Measurements from ENCODE around the gene LCOR.

Gene LCOR

GRCh38 chr10:96984541-96985131, 152.5 kb downstream of the LCOR start:
- H3K27ac Mint-ChIP-seq = peak overlapping the region; percentile 94
- H3K4me1 Mint-ChIP-seq = peaks cover 15 to 39% of the 10 kb centered on the region in 2 donors
- ATAC-seq (replicated peaks) (peak; percentile 95 to 97), DNase-seq (peak; percentile 20)
- H3K4me3 Mint-ChIP-seq = peak overlapping the region; percentile 81 to 88
- H3K27me3 Mint-ChIP-seq = no peaks in the 10 kb centered on the region
- peaks cover 31 to 45% of the 10 kb centered on the region in 2 donors for H3K36me3 Mint-ChIP-seq
- H3K9me3 Mint-ChIP-seq = no peaks in the 10 kb centered on the region

- Mint-ChIP-seq H3K4me1 (peaks cover 17 to 39% of the 10 kb centered on the region in 2 donors), H3K9me3 (no peaks in the 10 kb centered on the region), H3K27ac (no peak overlapping the region), H3K27me3 (no peaks in the 10 kb centered on the region), H3K4me3 (no peak overlapping the region), H3K36me3 (peaks cover 27 to 41% of the 10 kb centered on the region in 2 donors)
- DNase-seq (no peak), ATAC-seq (replicated peaks) (no peak)
These were observed 154.2 kb downstream of the LCOR start for GRCh38 chr10:96986200-96986856.

- Mint-ChIP-seq H3K27ac (no peak overlapping the region), H3K36me3 (peaks cover 19 to 32% of the 10 kb centered on the region in 2 donors), H3K9me3 (no peaks in the 10 kb centered on the region), H3K4me1 (peaks cover 17 to 40% of the 10 kb centered on the region in 2 donors), H3K27me3 (no peaks in the 10 kb centered on the region), H3K4me3 (no peak overlapping the region)
- ATAC-seq (replicated peaks) (no peak), DNase-seq (no peak)
These were observed 155.2 kb downstream of the LCOR start for GRCh38 chr10:96987141-96987841.

GRCh38 chr10:96987842-96988175, 155.7 kb downstream of the LCOR start:
- H3K4me3 Mint-ChIP-seq = no peak overlapping the region
- peaks cover 19 to 45% of the 10 kb centered on the region in 2 donors for H3K4me1 Mint-ChIP-seq
- DNase-seq = no peak
- H3K27ac Mint-ChIP-seq = no peak overlapping the region
- peaks cover 14 to 27% of the 10 kb centered on the region in 2 donors for H3K36me3 Mint-ChIP-seq
- H3K27me3 Mint-ChIP-seq = no peaks in the 10 kb centered on the region
- ATAC-seq (replicated peaks) = no peak
- no peaks in the 10 kb centered on the region for H3K9me3 Mint-ChIP-seq

GRCh38 chr10:96988426-96988825, 156.3 kb downstream of the LCOR start:
- peaks cover 9 to 21% of the 10 kb centered on the region in 2 donors for H3K36me3 Mint-ChIP-seq
- H3K4me1 Mint-ChIP-seq = peaks cover 21 to 47% of the 10 kb centered on the region in 2 donors
- H3K27me3 Mint-ChIP-seq = no peaks in the 10 kb centered on the region
- H3K27ac Mint-ChIP-seq = no peak overlapping the region
- DNase-seq (no peak), ATAC-seq (replicated peaks) (no peak)
- H3K4me3 Mint-ChIP-seq = no peak overlapping the region
- no peaks in the 10 kb centered on the region for H3K9me3 Mint-ChIP-seq

- Mint-ChIP-seq H3K4me3 (no peak overlapping the region), H3K36me3 (peaks cover 8 to 17% of the 10 kb centered on the region in 2 donors), H3K27ac (peak overlapping the region; percentile 9), H3K9me3 (no peaks in the 10 kb centered on the region), H3K4me1 (peaks cover 6 to 19% of the 10 kb centered on the region in 2 donors), H3K27me3 (no peaks in the 10 kb centered on the region)
- no peak for ATAC-seq (replicated peaks)
- DNase-seq = no peak
These were observed 159.3 kb downstream of the LCOR start for GRCh38 chr10:96991313-96991841.

GRCh38 chr10:96992721-96993120, 160.6 kb downstream of the LCOR start:
- ATAC-seq (replicated peaks) = peak in 1 of 2 donors; percentile 44
- peaks cover 6 to 9% of the 10 kb centered on the region in 2 donors for H3K4me1 Mint-ChIP-seq
- H3K36me3 Mint-ChIP-seq = peaks cover 7 to 14% of the 10 kb centered on the region in 2 donors
- no peaks in the 10 kb centered on the region for H3K27me3 Mint-ChIP-seq
- DNase-seq = no peak
- H3K4me3 Mint-ChIP-seq = no peak overlapping the region
- H3K27ac Mint-ChIP-seq = no peak overlapping the region
- no peaks in the 10 kb centered on the region for H3K9me3 Mint-ChIP-seq

- Mint-ChIP-seq H3K36me3 (peaks cover 0 to 2% of the 10 kb centered on the region in 2 donors), H3K4me3 (no peak overlapping the region), H3K27ac (no peak overlapping the region), H3K9me3 (no peaks in the 10 kb centered on the region), H3K4me1 (peaks cover 6 to 9% of the 10 kb centered on the region in 2 donors), H3K27me3 (no peaks in the 10 kb centered on the region)
- no peak for DNase-seq
- ATAC-seq (replicated peaks) = no peak
These were observed 163.8 kb downstream of the LCOR start for GRCh38 chr10:96995851-96996250.

- Mint-ChIP-seq H3K27me3 (no peaks in the 10 kb centered on the region), H3K36me3 (peaks cover 0 to 2% of the 10 kb centered on the region in 2 donors), H3K4me3 (no peak overlapping the region), H3K27ac (no peak overlapping the region), H3K4me1 (peaks cover 4 to 9% of the 10 kb centered on the region in 2 donors), H3K9me3 (no peaks in the 10 kb centered on the region)
- no peak for ATAC-seq (replicated peaks)
- DNase-seq = no peak
These were observed 164.3 kb downstream of the LCOR start for GRCh38 chr10:96996275-96996965.

- ATAC-seq (replicated peaks) (no peak), DNase-seq (no peak)
- Mint-ChIP-seq H3K27me3 (no peaks in the 10 kb centered on the region), H3K4me3 (no peak overlapping the region), H3K27ac (no peak overlapping the region), H3K9me3 (no peaks in the 10 kb centered on the region), H3K4me1 (no peaks in the 10 kb centered on the region), H3K36me3 (peaks cover 0 to 2% of the 10 kb centered on the region in 2 donors)
These were observed 166.3 kb downstream of the LCOR start for GRCh38 chr10:96998329-96998888.

GRCh38 chr10:96999337-96999736, 167.2 kb downstream of the LCOR start:
- DNase-seq (no peak), ATAC-seq (replicated peaks) (no peak)
- no peaks in the 10 kb centered on the region for H3K27me3 Mint-ChIP-seq
- no peaks in the 10 kb centered on the region for H3K4me1 Mint-ChIP-seq
- H3K4me3 Mint-ChIP-seq = no peak overlapping the region
- H3K27ac Mint-ChIP-seq = no peak overlapping the region
- H3K9me3 Mint-ChIP-seq = no peaks in the 10 kb centered on the region
- peaks cover 0 to 2% of the 10 kb centered on the region in 2 donors for H3K36me3 Mint-ChIP-seq

- no peak overlapping the region for H3K4me3 Mint-ChIP-seq
- no peaks in the 10 kb centered on the region for H3K9me3 Mint-ChIP-seq
- ATAC-seq (replicated peaks) (no peak), DNase-seq (no peak)
- H3K36me3 Mint-ChIP-seq = peaks cover 0 to 2% of the 10 kb centered on the region in 2 donors
- no peaks in the 10 kb centered on the region for H3K4me1 Mint-ChIP-seq
- no peaks in the 10 kb centered on the region for H3K27me3 Mint-ChIP-seq
- H3K27ac Mint-ChIP-seq = no peak overlapping the region
These were observed 167.9 kb downstream of the LCOR start for GRCh38 chr10:96999987-97000386.

- Mint-ChIP-seq H3K36me3 (peaks cover 3 to 4% of the 10 kb centered on the region in 2 donors), H3K27ac (no peak overlapping the region), H3K4me3 (no peak overlapping the region), H3K4me1 (no peaks in the 10 kb centered on the region), H3K9me3 (peaks cover 2 to 3% of the 10 kb centered on the region in 2 donors), H3K27me3 (no peaks in the 10 kb centered on the region)
- DNase-seq (no peak), ATAC-seq (replicated peaks) (no peak)
These were observed 168.5 kb downstream of the LCOR start for GRCh38 chr10:97000487-97001182.

Measured in stimulated activated naive B cell treated with anti-CD40 and anti-IgM and Interleukin-4, amounts not matched to agents 10 μg/mL and 1 μg/mL and 100 μg/mL, for 72 hours (primary cell).